Neural progenitor cell (in vitro differentiated cells): ENCODE measurements around the gene TRAF3.

Experiments used
- EZH2 ChIP-seq: fragments of 200-600 bp; sonication (generic); IDR thresholded peaks from 2 replicates; pipeline ENCODE4 v1.6.1; 2017; ENCODE audit warnings: antibody characterized with exemption, mild to moderate bottlenecking, moderate library complexity
- EZH2phosphoT487 ChIP-seq: fragments of 200-600 bp; sonication (generic); IDR thresholded peaks from 2 replicates; pipeline ENCODE4 v1.6.1; 2017; ENCODE audit warnings: antibody characterized with exemption
- TF ChIP-seq, protein P1 (sequence below): fragments of 200-600 bp; sonication (generic); IDR thresholded peaks from 2 replicates; pipeline ENCODE4 v1.5.1; 2017; ENCODE audit warnings: antibody characterized with exemption, mild to moderate bottlenecking

DNA sequence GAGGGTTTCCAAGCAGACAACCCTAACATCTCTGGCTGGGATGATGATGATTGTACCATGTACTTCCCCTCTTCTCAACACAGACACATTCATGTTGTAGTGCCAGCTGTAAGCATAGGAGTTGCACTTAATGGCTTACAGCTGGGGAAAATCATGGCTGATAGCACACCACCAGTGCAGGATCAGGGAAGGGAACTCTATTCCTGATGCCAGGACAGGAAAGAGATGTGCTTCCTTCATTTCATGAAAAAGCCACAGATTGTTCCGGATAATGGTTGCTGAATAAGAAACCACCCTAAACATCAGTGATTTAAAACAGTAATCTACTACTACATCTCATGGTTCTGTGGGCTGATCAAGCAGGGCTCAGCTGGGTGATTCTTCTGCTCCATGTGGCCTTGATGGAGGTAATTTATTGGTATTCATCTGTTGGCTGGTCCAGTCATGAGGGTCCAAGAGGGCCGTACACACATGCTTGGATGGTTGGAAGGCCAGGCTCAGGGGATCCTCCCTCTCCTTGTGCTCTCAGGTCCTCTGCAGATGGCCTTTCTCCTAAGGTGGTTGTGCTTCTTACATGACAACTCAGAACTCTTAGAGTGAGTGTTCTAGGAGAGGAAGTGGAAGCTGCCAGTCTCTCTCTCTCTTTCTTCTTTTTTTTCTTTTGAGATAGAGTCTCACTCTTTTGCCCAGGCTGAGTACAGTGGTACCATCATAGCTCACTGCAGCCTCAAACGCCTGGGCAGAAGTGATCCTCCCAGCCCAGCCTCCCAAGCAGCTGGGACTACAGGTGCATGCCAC lies 16.5 kb downstream of the TRAF3 start:
- TF ChIP-seq EZH2: no peak
- TF ChIP-seq, protein P1, sequence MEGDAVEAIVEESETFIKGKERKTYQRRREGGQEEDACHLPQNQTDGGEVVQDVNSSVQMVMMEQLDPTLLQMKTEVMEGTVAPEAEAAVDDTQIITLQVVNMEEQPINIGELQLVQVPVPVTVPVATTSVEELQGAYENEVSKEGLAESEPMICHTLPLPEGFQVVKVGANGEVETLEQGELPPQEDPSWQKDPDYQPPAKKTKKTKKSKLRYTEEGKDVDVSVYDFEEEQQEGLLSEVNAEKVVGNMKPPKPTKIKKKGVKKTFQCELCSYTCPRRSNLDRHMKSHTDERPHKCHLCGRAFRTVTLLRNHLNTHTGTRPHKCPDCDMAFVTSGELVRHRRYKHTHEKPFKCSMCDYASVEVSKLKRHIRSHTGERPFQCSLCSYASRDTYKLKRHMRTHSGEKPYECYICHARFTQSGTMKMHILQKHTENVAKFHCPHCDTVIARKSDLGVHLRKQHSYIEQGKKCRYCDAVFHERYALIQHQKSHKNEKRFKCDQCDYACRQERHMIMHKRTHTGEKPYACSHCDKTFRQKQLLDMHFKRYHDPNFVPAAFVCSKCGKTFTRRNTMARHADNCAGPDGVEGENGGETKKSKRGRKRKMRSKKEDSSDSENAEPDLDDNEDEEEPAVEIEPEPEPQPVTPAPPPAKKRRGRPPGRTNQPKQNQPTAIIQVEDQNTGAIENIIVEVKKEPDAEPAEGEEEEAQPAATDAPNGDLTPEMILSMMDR: no peak
- TF ChIP-seq EZH2phosphoT487: no peak
